Lung (tissue), 12 donors: ENCODE measurements around the gene LSP1. TPM values are rescaled to one million over a fixed set of nuclear protein-coding genes. Genes with fewer than 3 reads are reported as not detected.
A peak's percentile ranks its signal among the peaks of the same experiment; 100 is the strongest.

Experiments used
- ATAC-seq: fragments of 200-7000 bp; cut with Tn5 transposase; one replicate; pipeline ENCODE4 v1.9.1; 2020; ENCODE audit warnings: moderate number of reproducible peaks; ENCODE audit not compliant: insufficient read depth, low FRiP score
- DNase-seq, 3 donors: peaks; one replicate each; pipeline ENCODE4 v3.0.0-alpha.2; 2013 to 2017
- H3K27ac ChIP-seq, 2 donors: one replicate each; pipeline ENCODE4 v1.5.1; 2013; ENCODE audit warnings: mild to moderate bottlenecking in 2 of 2, moderate library complexity in 2 of 2, control low read depth in 1 of 2, inconsistent platforms in 1 of 2, low read depth in 1 of 2, low read length in 1 of 2
- H3K27me3 ChIP-seq, 3 donors: one replicate each; pipeline ENCODE4 v1.5.1; 2013; ENCODE audit warnings: low read length in 2 of 3; ENCODE audit not compliant: control insufficient read depth in 3 of 3, insufficient read depth in 3 of 3
- H3K36me3 ChIP-seq, 4 donors: one replicate each; pipeline ENCODE4 v1.5.1; 2013; ENCODE audit warnings: low read length in 4 of 4, mild to moderate bottlenecking in 1 of 4, moderate library complexity in 1 of 4; ENCODE audit not compliant: control insufficient read depth in 4 of 4, insufficient read depth in 4 of 4
- H3K4me1 ChIP-seq, 5 donors: one replicate each; pipeline ENCODE4 v1.5.1; 2013; ENCODE audit warnings: low read length in 5 of 5, mild to moderate bottlenecking in 2 of 5, moderate library complexity in 1 of 5; ENCODE audit not compliant: control insufficient read depth in 5 of 5, insufficient read depth in 5 of 5
- H3K4me3 ChIP-seq: one replicate; pipeline ENCODE4 v1.5.1; 2013; ENCODE audit warnings: mild to moderate bottlenecking, control low read depth, moderate library complexity
- H3K9ac ChIP-seq, 2 donors: one replicate each; pipeline ENCODE4 v1.5.1; 2013; ENCODE audit warnings: low read length in 2 of 2, control low read depth in 1 of 2; ENCODE audit not compliant: insufficient read depth in 1 of 2
- H3K9me3 ChIP-seq, 4 donors: one replicate each; pipeline ENCODE4 v1.5.1; 2013; ENCODE audit warnings: low read length in 3 of 4, mild to moderate bottlenecking in 1 of 4, moderate library complexity in 1 of 4; ENCODE audit not compliant: control insufficient read depth in 4 of 4, insufficient read depth in 3 of 4
- WGBS, 2 donors: extraction: QIAGEN DNeasy Blood & Tissue Kit; methylation state at CpG; one replicate each; pipeline ENCODE4 v1.1.7; 2013; 5-methylcytosine and 5-hydroxymethylcytosine counted together
- polyA plus RNA-seq, 2 donors: library from polyadenylated mRNA; stranded (reverse); fragments of 200-250 nt; gene quantifications; one replicate each; pipeline ENCODE4 v1.2.1, GENCODE V29; 2013
- total RNA-seq, 2 donors: library from RNA; depleted of rRNA in 1 of 2; stranded (reverse); fragments of >200 nt in 1 of 2; gene quantifications; one replicate each; pipeline ENCODE4 v1.2.1, GENCODE V29; 2014 to 2021
- TF ChIP-seq, protein P1 (sequence below): IDR thresholded peaks from 2 replicates; pipeline ENCODE4 v1.5.1; 2012; ENCODE audit warnings: mild to moderate bottlenecking; ENCODE audit errors: control extremely low read depth, extremely low read depth
- donor health status: control.
- donor health status: control.
- donor health status: Bipolar disorder and iron deficiency.
- donor health status: healthy.
- donor health status: DM: yes; HTN: yes; CAD: no.

Gene LSP1
- total and polyA plus RNA-seq, 4 donors = 44.9 to 121 (median 83.9) TPM

GRCh38 chr11:1879342-1879940 lies 26.6 kb downstream of the LSP1 start:
- Histone ChIP-seq H3K9ac (no peak overlapping the region), H3K27ac (peak overlapping the region in 1 of 2 donors; percentile 93), H3K36me3 (no peaks in the 10 kb centered on the region), H3K4me3 (no peak overlapping the region), H3K9me3 (no peaks in the 10 kb centered on the region), H3K27me3 (no peaks in the 10 kb centered on the region), H3K4me1 (peaks cover 0 to 28% (median 10%) of the 10 kb centered on the region in 5 donors)
- TF ChIP-seq, protein P1, sequence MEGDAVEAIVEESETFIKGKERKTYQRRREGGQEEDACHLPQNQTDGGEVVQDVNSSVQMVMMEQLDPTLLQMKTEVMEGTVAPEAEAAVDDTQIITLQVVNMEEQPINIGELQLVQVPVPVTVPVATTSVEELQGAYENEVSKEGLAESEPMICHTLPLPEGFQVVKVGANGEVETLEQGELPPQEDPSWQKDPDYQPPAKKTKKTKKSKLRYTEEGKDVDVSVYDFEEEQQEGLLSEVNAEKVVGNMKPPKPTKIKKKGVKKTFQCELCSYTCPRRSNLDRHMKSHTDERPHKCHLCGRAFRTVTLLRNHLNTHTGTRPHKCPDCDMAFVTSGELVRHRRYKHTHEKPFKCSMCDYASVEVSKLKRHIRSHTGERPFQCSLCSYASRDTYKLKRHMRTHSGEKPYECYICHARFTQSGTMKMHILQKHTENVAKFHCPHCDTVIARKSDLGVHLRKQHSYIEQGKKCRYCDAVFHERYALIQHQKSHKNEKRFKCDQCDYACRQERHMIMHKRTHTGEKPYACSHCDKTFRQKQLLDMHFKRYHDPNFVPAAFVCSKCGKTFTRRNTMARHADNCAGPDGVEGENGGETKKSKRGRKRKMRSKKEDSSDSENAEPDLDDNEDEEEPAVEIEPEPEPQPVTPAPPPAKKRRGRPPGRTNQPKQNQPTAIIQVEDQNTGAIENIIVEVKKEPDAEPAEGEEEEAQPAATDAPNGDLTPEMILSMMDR = no peak
- DNase-seq = peak in 1 of 3 donors; percentile 8
- no peak for ATAC-seq
- 91 to 95% methylated on average over 13 of the region's 13 CpGs for WGBS, 2 donors

DNA sequence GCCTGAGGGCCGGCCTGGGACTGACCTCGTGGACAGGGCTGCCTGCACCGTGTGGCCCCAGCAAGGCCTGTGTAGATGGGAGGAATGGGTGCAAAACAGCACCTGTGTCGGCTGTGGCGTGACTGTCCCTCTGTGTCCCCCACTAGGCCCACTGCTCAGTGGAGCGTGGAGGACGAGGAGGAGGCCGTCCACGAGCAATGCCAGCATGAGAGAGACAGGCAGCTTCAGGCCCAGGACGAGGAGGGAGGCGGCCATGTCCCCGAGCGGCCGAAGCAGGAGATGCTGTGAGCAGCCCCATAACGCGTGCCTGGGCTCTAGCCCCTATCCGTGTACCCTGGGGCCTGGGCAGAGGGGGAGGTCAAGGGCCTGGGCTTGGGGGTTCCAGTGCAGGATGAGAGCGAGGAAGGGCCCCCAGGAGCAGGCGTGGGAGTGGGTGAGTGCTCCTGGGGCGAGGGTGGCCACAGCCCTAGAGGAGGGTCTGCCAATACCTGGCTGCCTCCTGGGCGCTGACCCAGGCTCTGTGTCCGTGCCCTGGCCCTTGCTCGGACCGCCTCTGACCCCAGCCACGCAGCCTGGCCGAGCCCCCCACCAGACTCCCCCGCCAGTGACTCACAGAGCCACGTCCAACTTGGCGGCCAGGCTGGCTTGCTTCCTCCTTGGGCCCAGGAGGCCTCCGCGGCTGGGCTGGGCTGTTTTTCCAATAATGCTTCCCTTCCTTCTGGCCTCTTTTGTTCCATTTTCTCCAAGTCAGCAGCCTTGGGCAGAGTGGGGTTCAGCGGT lies 27.2 kb downstream of the LSP1 start:
- Histone ChIP-seq H3K4me3 (no peak overlapping the region), H3K9me3 (no peaks in the 10 kb centered on the region), H3K9ac (no peak overlapping the region), H3K27ac (peak overlapping the region; percentile 43 to 93), H3K27me3 (no peaks in the 10 kb centered on the region), H3K4me1 (peaks cover 0 to 28% (median 10%) of the 10 kb centered on the region in 5 donors), H3K36me3 (no peaks in the 10 kb centered on the region)
- DNase-seq (peak in 1 of 3 donors; percentile 14), ATAC-seq (no peak)
- TF ChIP-seq, protein P1 = no peak
- WGBS, 2 donors = 81 to 83% methylated on average over 32 of the region's 32 CpGs

DNA sequence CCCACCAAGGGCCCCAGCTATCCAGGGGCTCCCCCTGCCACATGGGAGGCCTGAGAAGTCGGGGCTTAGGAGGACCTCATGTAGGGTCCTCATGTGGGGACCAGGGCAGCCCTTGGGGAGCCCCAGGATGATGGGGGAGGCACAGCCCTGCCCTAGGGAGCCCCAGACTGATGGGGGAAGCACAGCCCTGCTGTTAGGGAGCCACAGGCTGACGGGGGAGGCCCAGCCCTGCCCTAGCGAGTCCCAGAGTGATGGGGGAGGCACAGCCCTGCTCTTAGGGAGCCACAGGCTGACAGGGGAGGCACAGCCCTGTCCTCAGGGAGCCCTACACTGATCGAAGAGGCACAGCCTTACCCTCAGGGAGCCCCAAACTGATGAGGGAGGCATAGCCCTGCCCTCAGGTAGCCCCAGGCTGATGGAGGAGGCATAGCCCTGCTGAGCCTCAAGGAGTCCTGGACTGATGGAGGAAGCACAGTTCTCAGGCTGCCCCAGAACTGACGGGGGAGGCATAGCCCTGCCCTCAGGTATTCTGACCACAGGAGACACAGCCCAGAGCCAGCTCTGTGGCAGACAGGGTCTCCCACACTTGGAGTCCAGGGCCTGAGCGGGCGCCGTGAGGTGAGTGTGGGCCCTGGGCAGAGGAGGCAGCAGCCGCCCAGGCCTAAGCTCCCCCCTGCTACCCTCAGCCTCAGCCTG lies 28.0 kb downstream of the LSP1 start:
- Histone ChIP-seq H3K27me3 (no peaks in the 10 kb centered on the region), H3K9ac (no peak overlapping the region), H3K4me1 (peaks cover 0 to 28% (median 10%) of the 10 kb centered on the region in 5 donors), H3K36me3 (no peaks in the 10 kb centered on the region), H3K27ac (peak overlapping the region in 1 of 2 donors; percentile 93), H3K9me3 (no peaks in the 10 kb centered on the region), H3K4me3 (no peak overlapping the region)
- no peak for ATAC-seq
- peak in 1 of 3 donors; percentile 5 for DNase-seq
- TF ChIP-seq, protein P1 = no peak
- whole genome bisulfite sequencing, 2 donors = 85% methylated on average over 9 of the region's 9 CpGs
